Raji (cell line): ENCODE measurements around the gene MYBPC3.

Experiments
- POLR2A ChIP-seq: IDR thresholded peaks from 2 replicates; pipeline ENCODE4 v1.6.1; 2011; ENCODE audit warnings: low read depth, low read length, control low read depth; ENCODE audit not compliant: insufficient read depth

Gene MYBPC3

GRCh38 chr11:47355283-47356128, 3.0 kb upstream of the MYBPC3 start:
- no peak for TF ChIP-seq POLR2A

GRCh38 chr11:47354913-47355282, 2.4 kb upstream of the MYBPC3 start:
- TF ChIP-seq POLR2A = no peak

DNA sequence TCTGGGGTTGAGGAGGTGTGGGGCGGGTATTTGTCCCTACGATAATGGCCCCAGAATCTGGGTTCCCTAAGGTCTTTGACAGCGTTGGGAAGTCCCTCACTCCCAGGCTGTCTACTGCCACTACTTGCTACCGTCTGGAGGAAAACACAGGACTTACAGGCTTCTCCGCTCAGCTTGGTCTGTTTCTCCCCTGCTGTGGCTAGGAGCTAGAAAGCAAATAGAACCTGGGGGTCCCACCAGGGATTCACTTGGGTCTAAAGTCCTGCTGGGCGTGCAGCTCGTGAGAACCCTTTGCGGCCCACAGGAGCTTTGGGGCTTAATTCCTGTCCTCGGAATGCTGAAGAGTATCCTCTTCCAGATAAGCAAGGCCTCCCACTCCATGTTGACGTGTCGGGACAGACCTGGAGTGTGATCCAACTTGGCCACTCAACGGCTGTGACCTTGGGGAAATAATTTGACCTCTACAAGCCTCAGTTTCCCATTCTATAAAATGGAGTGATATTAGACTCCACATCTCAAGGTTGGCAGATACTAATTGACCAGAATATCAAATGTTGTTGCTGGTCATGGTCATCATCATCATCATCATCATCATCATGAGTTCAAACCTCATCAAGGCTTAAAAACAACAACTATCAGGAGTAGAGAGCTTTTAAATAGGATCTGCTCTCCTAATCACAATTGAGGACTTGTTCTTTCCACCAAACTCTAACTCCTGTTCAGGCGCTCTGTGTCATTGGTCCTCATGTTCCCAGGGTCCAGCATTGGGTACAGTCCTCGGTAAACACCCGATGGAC, 1.7 kb upstream of the MYBPC3 start:
- no peak for TF ChIP-seq POLR2A

- TF ChIP-seq POLR2A = no peak
These were observed 1.1 kb downstream of the MYBPC3 start for GRCh38 chr11:47351156-47352126.

- TF ChIP-seq POLR2A = no peak
These were observed 2.2 kb downstream of the MYBPC3 start for GRCh38 chr11:47350315-47350714.

- no peak for TF ChIP-seq POLR2A
These were observed 2.9 kb downstream of the MYBPC3 start for GRCh38 chr11:47349521-47350095.

DNA sequence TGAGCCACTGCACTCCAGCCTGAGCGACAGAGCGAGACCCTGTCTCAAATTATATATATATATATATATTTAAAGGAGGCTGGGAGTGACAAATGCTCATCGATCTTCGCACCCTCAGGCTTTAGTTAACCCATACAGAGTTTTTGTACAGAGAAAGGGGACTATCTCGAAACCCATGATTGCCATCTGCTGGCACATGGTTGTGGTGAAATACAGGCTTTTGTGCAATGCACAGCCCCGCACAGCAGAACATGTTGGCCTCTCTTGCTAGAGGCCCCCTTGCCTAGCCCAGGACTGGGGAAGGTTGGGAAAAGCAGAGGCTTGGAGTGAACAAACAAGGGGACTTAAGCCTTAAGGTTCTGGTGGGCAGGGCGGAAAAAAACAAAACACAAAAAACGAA, 3.6 kb downstream of the MYBPC3 start:
- no peak for TF ChIP-seq POLR2A

DNA sequence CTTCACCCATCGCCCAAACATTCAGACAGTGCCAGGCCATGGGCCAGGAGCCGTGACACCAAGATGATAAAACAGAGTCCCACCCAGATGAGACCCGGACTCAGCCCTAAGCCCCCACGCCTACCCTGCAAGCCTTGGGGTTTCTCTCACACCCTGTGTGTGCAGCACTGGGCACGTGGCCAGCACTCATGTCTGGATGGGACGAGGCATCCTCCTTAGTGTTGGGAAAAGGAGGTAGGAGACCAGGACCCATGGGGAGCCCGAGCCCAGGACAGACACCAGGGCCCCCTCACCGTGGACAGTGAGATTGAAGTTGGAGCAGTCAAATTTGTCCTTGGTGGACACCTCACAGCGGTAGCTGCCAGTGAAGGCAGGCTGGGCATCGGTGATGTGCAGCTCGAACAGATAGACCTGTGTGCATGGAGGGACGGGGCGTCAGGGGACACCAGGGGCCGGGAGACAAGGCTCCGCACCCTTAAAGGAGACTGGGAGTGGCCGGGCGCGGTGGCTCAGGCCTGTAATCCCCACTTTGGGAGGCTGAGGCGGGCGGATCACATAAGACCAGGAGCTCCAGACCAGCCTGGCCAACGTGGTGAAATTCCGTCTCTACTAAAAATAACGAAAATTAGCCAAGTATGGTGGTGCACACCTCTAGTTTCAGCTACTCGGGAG, 4.2 kb downstream of the MYBPC3 start:
- no peak for TF ChIP-seq POLR2A

DNA sequence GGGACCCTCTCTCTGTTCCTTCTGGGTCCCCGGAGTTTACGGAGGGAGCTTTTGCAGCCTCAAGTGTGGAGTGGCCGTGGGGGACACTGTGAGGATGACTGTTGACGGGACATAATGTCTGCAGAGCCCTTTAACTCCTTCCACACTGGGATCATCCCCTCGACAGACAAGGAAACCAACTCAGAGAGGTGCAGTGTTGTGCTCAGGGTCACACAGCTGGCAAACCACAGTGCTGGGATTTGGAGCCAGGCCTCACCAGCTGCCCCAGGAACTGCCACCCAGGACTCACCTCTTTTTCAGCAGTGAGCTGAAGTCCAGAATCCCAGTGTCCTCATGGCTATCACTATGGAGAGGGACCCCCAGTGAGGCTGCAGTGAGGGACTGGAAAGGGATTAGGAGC, 5.4 kb downstream of the MYBPC3 start:
- TF ChIP-seq POLR2A = no peak

DNA sequence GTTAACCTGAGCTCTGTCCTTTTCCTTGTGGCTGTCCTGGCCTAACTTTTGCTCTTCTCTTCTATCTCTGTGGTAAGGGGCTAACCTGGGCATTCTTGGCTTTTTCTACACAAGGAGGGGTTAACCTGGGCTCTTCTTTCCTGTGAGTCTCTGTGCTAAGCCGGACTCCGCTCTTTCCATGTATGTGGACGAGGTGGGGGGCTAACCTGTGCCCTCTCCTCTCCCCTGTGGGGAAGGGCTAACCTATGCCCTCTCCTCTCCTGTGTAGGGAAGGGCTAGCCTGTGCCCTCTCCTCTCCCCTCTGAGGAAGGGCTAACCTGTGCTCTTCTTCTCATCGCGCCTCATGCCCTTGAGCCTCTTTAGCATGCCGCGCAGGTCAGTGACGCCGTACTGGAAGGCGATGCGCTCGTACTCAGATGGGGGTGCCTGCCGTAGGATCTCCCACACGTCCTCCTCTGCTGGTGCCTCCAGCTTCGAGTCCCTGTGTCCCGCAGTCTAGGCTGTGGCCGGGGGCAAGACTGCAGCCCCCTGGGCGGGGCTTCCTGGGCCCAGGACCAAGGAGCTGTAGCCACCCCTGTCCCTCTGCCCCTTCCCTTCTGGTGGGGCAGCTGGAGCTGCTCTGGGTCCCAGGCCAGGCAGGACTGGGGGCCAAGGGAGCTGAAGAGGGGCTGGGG, 6.5 kb downstream of the MYBPC3 start:
- TF ChIP-seq POLR2A = no peak

- TF ChIP-seq POLR2A = no peak
These were observed 9.6 kb downstream of the MYBPC3 start for GRCh38 chr11:47342854-47343253.

- TF ChIP-seq POLR2A = no peak
These were observed 10.3 kb downstream of the MYBPC3 start for GRCh38 chr11:47342036-47342803.
